ENCODE measurements around the gene ASXL3. TPM values are rescaled to one million over a fixed set of nuclear protein-coding genes. Genes with fewer than 3 reads are reported as not detected.

The ASXL3 gene
- total and polyA plus RNA-seq, 2 donors (not counting 1 experiment from before 2014, with no cell fraction given) = 0.02 TPM; not detected in 1

DNA sequence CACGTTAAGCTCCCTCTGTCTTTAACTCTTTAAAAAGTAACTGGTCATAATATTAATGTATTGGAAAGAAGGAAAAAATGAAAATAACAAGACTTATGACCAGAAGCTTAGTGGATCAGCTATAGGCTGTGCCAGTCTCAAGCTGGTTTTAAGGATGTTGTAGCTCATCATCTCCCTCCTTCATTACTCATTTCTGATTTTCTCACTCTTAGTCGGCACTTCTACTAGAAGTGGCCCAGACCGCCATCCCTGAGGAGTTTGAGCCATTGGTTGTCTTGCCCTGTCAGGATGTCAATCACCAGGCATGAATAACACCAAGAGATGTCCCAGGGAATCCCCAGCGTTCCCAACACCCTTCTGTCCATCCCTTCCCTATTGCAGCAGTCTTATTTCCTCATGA, 151.5 kb downstream of the ASXL3 start:
- Histone ChIP-seq H3K9ac (ENCODE audit: low read length) (no peak overlapping the region), H2AFZ (ENCODE audit: insufficient read depth, low read depth, low read length, poor library complexity, severe bottlenecking) (no peak overlapping the region), H3K4me3 (ENCODE audit: control extremely low read depth in 1 of 5, extremely low read depth in 1 of 5, insufficient read depth in 1 of 5, low read depth in 2 of 5, low read length in 4 of 5) (no peak overlapping the region), H3K79me2 (ENCODE audit: control insufficient read depth, insufficient read depth, low read length) (no peaks in the 10 kb centered on the region), H3K9me3 (ENCODE audit: control extremely low read depth in 1 of 3, control insufficient read depth in 2 of 3, insufficient read depth in 1 of 3, low read length in 2 of 3) (no peaks in the 10 kb centered on the region), H3K36me3 (replicated peaks in 1 of 2; ENCODE audit: control extremely low read depth in 1 of 2, control insufficient read depth in 1 of 2, extremely low read depth in 1 of 2, insufficient read depth in 2 of 2, low read length in 1 of 2) (no peaks in the 10 kb centered on the region), H3K4me2 (replicated peaks; ENCODE audit: low read depth, low read length, poor library complexity, severe bottlenecking) (no peak overlapping the region), H3K4me1 (ENCODE audit: control insufficient read depth in 2 of 2, insufficient read depth in 2 of 2, low read length in 2 of 2) (no peaks in the 10 kb centered on the region), H3K27me3 (replicated peaks in 1 of 4; ENCODE audit: control extremely low read depth in 1 of 4, control insufficient read depth in 3 of 4, insufficient read depth in 4 of 4, low read length in 3 of 4) (no peaks in the 10 kb centered on the region), H3K27ac (ENCODE audit: low read length in 2 of 2) (no peak overlapping the region), H4K20me1 (ENCODE audit: control insufficient read depth, insufficient read depth, low read length, poor library complexity, severe bottlenecking) (no peaks in the 10 kb centered on the region)
- ChIA-PET POLR2A (no interaction called here), CTCF (no interaction called here)
- DNase-seq (no peak), ATAC-seq (ENCODE audit: low read depth) (no peak)
- intact Hi-C loops (cut with micrococcal nuclease) = no loop called here
- no peaks in the 10 kb centered on the region for H3K27me3 Mint-ChIP-seq
- H3K9me3 Mint-ChIP-seq (ENCODE audit: insufficient read depth) = no peaks in the 10 kb centered on the region
- H3K4me3 Mint-ChIP-seq = no peak overlapping the region
- H3K4me1 Mint-ChIP-seq = no peaks in the 10 kb centered on the region
- no peak overlapping the region for H3K27ac Mint-ChIP-seq
- 76% methylated on average over 2 of the region's 4 CpGs for WGBS (ENCODE audit: insufficient coverage)
- TF ChIP-seq EZH2 (IDR thresholded peaks at IDR 0.05; ENCODE audit: borderline replicate concordance, insufficient read depth, low read depth, low read length, poor library complexity, severe bottlenecking) = no peak
- TF ChIP-seq, protein P1, sequence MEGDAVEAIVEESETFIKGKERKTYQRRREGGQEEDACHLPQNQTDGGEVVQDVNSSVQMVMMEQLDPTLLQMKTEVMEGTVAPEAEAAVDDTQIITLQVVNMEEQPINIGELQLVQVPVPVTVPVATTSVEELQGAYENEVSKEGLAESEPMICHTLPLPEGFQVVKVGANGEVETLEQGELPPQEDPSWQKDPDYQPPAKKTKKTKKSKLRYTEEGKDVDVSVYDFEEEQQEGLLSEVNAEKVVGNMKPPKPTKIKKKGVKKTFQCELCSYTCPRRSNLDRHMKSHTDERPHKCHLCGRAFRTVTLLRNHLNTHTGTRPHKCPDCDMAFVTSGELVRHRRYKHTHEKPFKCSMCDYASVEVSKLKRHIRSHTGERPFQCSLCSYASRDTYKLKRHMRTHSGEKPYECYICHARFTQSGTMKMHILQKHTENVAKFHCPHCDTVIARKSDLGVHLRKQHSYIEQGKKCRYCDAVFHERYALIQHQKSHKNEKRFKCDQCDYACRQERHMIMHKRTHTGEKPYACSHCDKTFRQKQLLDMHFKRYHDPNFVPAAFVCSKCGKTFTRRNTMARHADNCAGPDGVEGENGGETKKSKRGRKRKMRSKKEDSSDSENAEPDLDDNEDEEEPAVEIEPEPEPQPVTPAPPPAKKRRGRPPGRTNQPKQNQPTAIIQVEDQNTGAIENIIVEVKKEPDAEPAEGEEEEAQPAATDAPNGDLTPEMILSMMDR (IDR thresholded peaks at IDR 0.05) = no peak

DNA sequence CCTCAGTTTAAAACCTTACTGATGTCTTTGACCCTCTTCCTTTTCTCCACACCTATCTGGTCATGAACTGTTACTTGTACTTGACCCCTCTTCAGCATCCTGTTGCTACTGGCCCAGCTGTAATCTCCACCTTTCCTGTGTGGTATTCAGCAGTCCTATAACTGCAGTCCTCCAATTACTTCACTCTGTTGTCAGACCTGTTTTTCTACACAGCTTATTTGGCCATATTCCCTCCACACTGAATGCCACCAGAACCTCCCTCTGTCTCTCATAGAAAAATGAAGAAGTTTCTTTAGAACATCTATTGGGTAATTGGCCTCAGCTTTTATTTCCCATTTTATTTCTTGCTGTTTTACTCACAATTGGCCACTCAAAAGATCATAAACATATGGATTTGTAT, 155.4 kb downstream of the ASXL3 start:
- Histone ChIP-seq H3K36me3 (replicated peaks in 1 of 2; ENCODE audit: control extremely low read depth in 1 of 2, control insufficient read depth in 1 of 2, extremely low read depth in 1 of 2, insufficient read depth in 2 of 2, low read length in 1 of 2) (no peaks in the 10 kb centered on the region), H3K9ac (ENCODE audit: low read length) (no peak overlapping the region), H3K9me3 (ENCODE audit: control extremely low read depth in 1 of 3, control insufficient read depth in 2 of 3, insufficient read depth in 1 of 3, low read length in 2 of 3) (no peaks in the 10 kb centered on the region), H3K79me2 (ENCODE audit: control insufficient read depth, insufficient read depth, low read length) (no peaks in the 10 kb centered on the region), H3K4me1 (ENCODE audit: control insufficient read depth in 2 of 2, insufficient read depth in 2 of 2, low read length in 2 of 2) (no peaks in the 10 kb centered on the region), H4K20me1 (ENCODE audit: control insufficient read depth, insufficient read depth, low read length, poor library complexity, severe bottlenecking) (no peaks in the 10 kb centered on the region), H3K4me2 (replicated peaks; ENCODE audit: low read depth, low read length, poor library complexity, severe bottlenecking) (no peak overlapping the region), H3K27ac (ENCODE audit: low read length in 2 of 2) (no peak overlapping the region), H3K4me3 (ENCODE audit: control extremely low read depth in 1 of 5, extremely low read depth in 1 of 5, insufficient read depth in 1 of 5, low read depth in 2 of 5, low read length in 4 of 5) (no peak overlapping the region), H3K27me3 (replicated peaks in 1 of 4; ENCODE audit: control extremely low read depth in 1 of 4, control insufficient read depth in 3 of 4, insufficient read depth in 4 of 4, low read length in 3 of 4) (no peaks in the 10 kb centered on the region), H2AFZ (ENCODE audit: insufficient read depth, low read depth, low read length, poor library complexity, severe bottlenecking) (no peak overlapping the region)
- DNase-seq (no peak), ATAC-seq (ENCODE audit: low read depth) (no peak)
- H3K27me3 Mint-ChIP-seq = no peaks in the 10 kb centered on the region
- H3K4me1 Mint-ChIP-seq = no peaks in the 10 kb centered on the region
- TF ChIP-seq, protein P1 (IDR thresholded peaks at IDR 0.05) = no peak
- no peak for TF ChIP-seq EZH2 (IDR thresholded peaks at IDR 0.05; ENCODE audit: borderline replicate concordance, insufficient read depth, low read depth, low read length, poor library complexity, severe bottlenecking)
- no peaks in the 10 kb centered on the region for H3K9me3 Mint-ChIP-seq (ENCODE audit: insufficient read depth)
- no peak overlapping the region for H3K4me3 Mint-ChIP-seq
- no peak overlapping the region for H3K27ac Mint-ChIP-seq
- intact Hi-C loops (cut with micrococcal nuclease) = no loop called here
- ChIA-PET POLR2A (no interaction called here), CTCF (interaction anchor here (0.7 kb wide), 1 partner anchor 163 kb away, joined by 4 read pairs; no protein-coding TSS in a partner anchor)
